SK-N-SH treated with all-trans-retinoic acid at 6 μM for 48 hours (cell line): ENCODE data around the gene GALNTL6.

Source experiments
- ATAC-seq: fragments of 200-7000 bp; cut with Tn5 transposase; 3 replicates; pipeline ENCODE4 v1.9.1; 2020; ENCODE audit warnings: mild to moderate bottlenecking, moderate library complexity
- BACH2 ChIP-seq: fragments of 250-450 bp; sonication (Bioruptor Pico); IDR thresholded peaks from 2 replicates; pipeline ENCODE4 v1.9.0; 2021; ENCODE audit warnings: mild to moderate bottlenecking, borderline replicate concordance
- CSDC2 ChIP-seq: fragments of 250-450 bp; sonication (Bioruptor Pico); IDR thresholded peaks from 2 replicates; pipeline ENCODE4 v1.5.0; 2020; ENCODE audit warnings: mild to moderate bottlenecking, moderate library complexity
- CSRNP3 ChIP-seq: fragments of 250-450 bp; sonication (Bioruptor Pico); IDR thresholded peaks from 2 replicates; pipeline ENCODE4 v1.5.1; 2021; ENCODE audit warnings: mild to moderate bottlenecking, moderate library complexity
- ESRRG ChIP-seq: fragments of 250-450 bp; sonication (Bioruptor Pico); IDR thresholded peaks from 2 replicates; pipeline ENCODE4 v1.6.1; 2021; ENCODE audit warnings: mild to moderate bottlenecking
- GLIS3 ChIP-seq: fragments of 250-450 bp; sonication (Bioruptor Pico); IDR thresholded peaks from 2 replicates; pipeline ENCODE4 v1.5.0; 2020; ENCODE audit warnings: mild to moderate bottlenecking, moderate library complexity
- ISL1 ChIP-seq: fragments of 250-450 bp; sonication (Bioruptor Pico); IDR thresholded peaks from 2 replicates; pipeline ENCODE4 v2.1.2; 2022; ENCODE audit warnings: mild to moderate bottlenecking, moderate library complexity
- OSR1 ChIP-seq: fragments of 250-450 bp; sonication (Bioruptor Pico); IDR thresholded peaks from 2 replicates; pipeline ENCODE4 v1.8.0; 2022; ENCODE audit warnings: moderate library complexity, mild to moderate bottlenecking, inconsistent platforms
- PPARA ChIP-seq: fragments of 250-450 bp; sonication (Bioruptor Pico); IDR thresholded peaks from 2 replicates; pipeline ENCODE4 v1.5.0; 2020; ENCODE audit warnings: mild to moderate bottlenecking, borderline replicate concordance
- RARB ChIP-seq: fragments of 250-450 bp; sonication (Bioruptor Pico); IDR thresholded peaks from 2 replicates; pipeline ENCODE4 v1.8.0; 2021; ENCODE audit warnings: mild to moderate bottlenecking, moderate library complexity
- SNAI2 ChIP-seq: fragments of 250-450 bp; sonication (Bioruptor Pico); IDR thresholded peaks from 2 replicates; pipeline ENCODE4 v1.5.0; 2020; ENCODE audit warnings: mild to moderate bottlenecking, moderate library complexity
- TCF4 ChIP-seq: fragments of 250-450 bp; sonication (Bioruptor Pico); IDR thresholded peaks from 2 replicates; pipeline ENCODE4 v1.8.0; 2021; ENCODE audit warnings: mild to moderate bottlenecking, moderate library complexity, borderline replicate concordance
- TOX ChIP-seq: fragments of 250-450 bp; sonication (Bioruptor Pico); IDR thresholded peaks from 2 replicates; pipeline ENCODE4 v1.8.0; 2021; ENCODE audit warnings: mild to moderate bottlenecking, moderate library complexity, borderline replicate concordance
- TSHZ2 ChIP-seq: fragments of 250-450 bp; sonication (Bioruptor Pico); IDR thresholded peaks from 2 replicates; pipeline ENCODE4 v1.5.0; 2020; ENCODE audit warnings: mild to moderate bottlenecking, moderate library complexity
- ZC3H10 ChIP-seq: fragments of 250-450 bp; sonication (Bioruptor Pico); IDR thresholded peaks from 2 replicates; pipeline ENCODE4 v1.5.1; 2021; ENCODE audit warnings: mild to moderate bottlenecking, moderate library complexity
- ZFP3 ChIP-seq: fragments of 250-450 bp; sonication (Bioruptor Pico); IDR thresholded peaks from 2 replicates; pipeline ENCODE4 v1.5.0; 2020; ENCODE audit warnings: mild to moderate bottlenecking, moderate library complexity
- ZFP30 ChIP-seq: fragments of 450-650 bp; formaldehyde crosslinking; IDR thresholded peaks from 2 replicates; pipeline ENCODE4 v1.5.0; 2022; ENCODE audit warnings: mild to moderate bottlenecking, moderate library complexity
- ZNF565 ChIP-seq: fragments of 450-650 bp; formaldehyde crosslinking; conservative IDR thresholded peaks from 2 replicates; pipeline ENCODE4 v1.5.0; 2020; ENCODE audit warnings: low read depth, mild to moderate bottlenecking, moderate library complexity
- ZNF70 ChIP-seq: fragments of 450-650 bp; formaldehyde crosslinking; IDR thresholded peaks from 2 replicates; pipeline ENCODE4 v1.5.0; 2020; ENCODE audit warnings: mild to moderate bottlenecking, moderate library complexity
- ZNF8 ChIP-seq: fragments of 450-650 bp; formaldehyde crosslinking; IDR thresholded peaks from 2 replicates; pipeline ENCODE4 v1.5.0; 2020; ENCODE audit warnings: mild to moderate bottlenecking, moderate library complexity
- TF ChIP-seq, protein P1 (sequence below): fragments of 250-450 bp; sonication (Bioruptor Pico); IDR thresholded peaks from 2 replicates; pipeline ENCODE4 v1.8.0; 2021; ENCODE audit warnings: low read depth, mild to moderate bottlenecking, moderate library complexity, borderline replicate concordance
- TF ChIP-seq, protein P2 (sequence below): fragments of 250-450 bp; sonication (Bioruptor Pico); IDR thresholded peaks from 2 replicates; pipeline ENCODE4 v1.8.0; 2020; ENCODE audit warnings: mild to moderate bottlenecking, moderate library complexity, borderline replicate concordance

GALNTL6 gene

DNA sequence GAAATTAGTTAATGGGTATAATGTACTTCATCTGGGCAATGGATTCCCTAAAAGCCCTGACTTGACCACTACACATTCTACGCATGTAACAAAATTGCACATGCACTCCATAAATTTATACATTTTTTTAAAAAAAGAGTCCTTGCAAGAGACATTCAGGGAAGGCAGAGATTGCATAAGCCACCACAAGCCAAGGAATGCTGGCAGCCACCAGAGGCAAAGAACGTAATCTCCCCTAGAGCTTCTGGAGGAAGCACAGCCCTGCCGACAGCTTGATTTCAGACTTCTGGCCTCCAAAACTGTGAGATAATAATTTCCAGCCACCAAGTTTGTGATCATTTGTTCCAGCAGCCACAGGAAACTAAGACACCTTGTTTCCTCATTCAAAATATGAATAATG, 1169.8 kb downstream of the GALNTL6 start:
- no peak for ATAC-seq

GRCh38 chr4:172983631-172984030, 1170.4 kb downstream of the GALNTL6 start:
- ATAC-seq, result no peak
- TF ChIP-seq SNAI2 (CRISPR knock-in tag), result no peak

More for the DNA sequence above, 1169.8 kb downstream of the GALNTL6 start:
- TF ChIP-seq TOX (CRISPR knock-in tag) (no peak), TSHZ2 (CRISPR knock-in tag) (no peak), ESRRG (CRISPR knock-in tag) (no peak), CSRNP3 (no peak), RARB (CRISPR knock-in tag) (no peak), ISL1 (CRISPR knock-in tag) (no peak), CSDC2 (no peak), GLIS3 (CRISPR knock-in tag) (no peak), ZFP3 (CRISPR knock-in tag) (no peak), BACH2 (CRISPR knock-in tag) (no peak), ZNF8 (CRISPR knock-in tag) (no peak), SNAI2 (CRISPR knock-in tag) (no peak), OSR1 (CRISPR knock-in tag) (no peak), ZNF70 (no peak), PPARA (no peak), ZFP30 (CRISPR knock-in tag) (no peak), ZC3H10 (CRISPR knock-in tag) (no peak), ZNF565 (CRISPR knock-in tag) (no peak)
- TF ChIP-seq, protein P1, sequence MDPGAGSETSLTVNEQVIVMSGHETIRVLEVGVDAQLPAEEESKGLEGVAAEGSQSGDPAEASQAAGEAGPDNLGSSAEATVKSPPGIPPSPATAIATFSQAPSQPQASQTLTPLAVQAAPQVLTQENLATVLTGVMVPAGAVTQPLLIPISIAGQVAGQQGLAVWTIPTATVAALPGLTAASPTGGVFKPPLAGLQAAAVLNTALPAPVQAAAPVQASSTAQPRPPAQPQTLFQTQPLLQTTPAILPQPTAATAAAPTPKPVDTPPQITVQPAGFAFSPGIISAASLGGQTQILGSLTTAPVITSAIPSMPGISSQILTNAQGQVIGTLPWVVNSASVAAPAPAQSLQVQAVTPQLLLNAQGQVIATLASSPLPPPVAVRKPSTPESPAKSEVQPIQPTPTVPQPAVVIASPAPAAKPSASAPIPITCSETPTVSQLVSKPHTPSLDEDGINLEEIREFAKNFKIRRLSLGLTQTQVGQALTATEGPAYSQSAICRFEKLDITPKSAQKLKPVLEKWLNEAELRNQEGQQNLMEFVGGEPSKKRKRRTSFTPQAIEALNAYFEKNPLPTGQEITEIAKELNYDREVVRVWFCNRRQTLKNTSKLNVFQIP (CRISPR knock-in tag), result no peak
- TF ChIP-seq, all 23 proteins: peak for 0

DNA sequence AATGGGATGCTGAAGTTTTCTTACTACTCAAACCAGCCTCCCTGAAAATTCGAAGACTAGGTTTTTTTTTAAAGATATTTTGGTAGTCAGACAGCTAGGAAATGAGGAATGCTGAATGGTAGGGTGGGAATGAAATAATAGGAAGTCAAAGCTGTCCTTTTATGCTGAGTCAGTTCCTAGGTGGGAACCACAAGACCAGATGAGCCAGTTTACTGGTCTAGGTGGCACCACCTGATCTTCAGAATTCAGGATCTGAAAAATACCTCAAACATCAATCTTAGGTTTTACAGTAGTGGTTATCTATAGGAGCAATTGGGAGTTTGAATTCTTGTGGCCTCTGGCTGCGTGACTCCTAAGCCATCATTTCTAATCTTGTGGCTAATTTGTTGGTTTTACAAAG, 1172.3 kb downstream of the GALNTL6 start:
- ATAC-seq, result no peak
- TF ChIP-seq PPARA (no peak), ISL1 (CRISPR knock-in tag) (no peak), ZNF8 (CRISPR knock-in tag) (no peak), CSRNP3 (no peak), ZNF565 (CRISPR knock-in tag) (no peak), TCF4 (no peak), TOX (CRISPR knock-in tag) (no peak)

DNA sequence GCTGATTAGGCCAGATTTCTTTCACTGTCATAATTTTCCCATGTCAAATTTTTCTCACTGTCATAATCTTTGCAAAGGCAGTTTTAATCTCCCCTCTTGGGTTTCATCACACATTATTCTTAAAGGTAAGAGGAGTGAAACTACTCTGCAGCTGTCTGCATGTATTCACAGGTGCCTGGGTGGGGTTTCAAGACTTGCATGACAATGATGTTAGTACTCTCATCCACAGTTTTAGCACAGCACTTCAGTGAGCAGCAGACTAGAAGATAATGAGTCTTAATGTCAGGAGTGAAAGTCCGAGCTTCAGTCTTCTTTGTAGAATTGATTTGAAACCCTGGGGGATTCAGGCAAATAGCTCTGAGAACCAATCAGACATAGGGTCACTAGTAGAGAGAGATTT, 1172.9 kb downstream of the GALNTL6 start:
- no peak for TF ChIP-seq TCF4
- TF ChIP-seq ZC3H10 (CRISPR knock-in tag), result no peak
- TF ChIP-seq, protein P2, sequence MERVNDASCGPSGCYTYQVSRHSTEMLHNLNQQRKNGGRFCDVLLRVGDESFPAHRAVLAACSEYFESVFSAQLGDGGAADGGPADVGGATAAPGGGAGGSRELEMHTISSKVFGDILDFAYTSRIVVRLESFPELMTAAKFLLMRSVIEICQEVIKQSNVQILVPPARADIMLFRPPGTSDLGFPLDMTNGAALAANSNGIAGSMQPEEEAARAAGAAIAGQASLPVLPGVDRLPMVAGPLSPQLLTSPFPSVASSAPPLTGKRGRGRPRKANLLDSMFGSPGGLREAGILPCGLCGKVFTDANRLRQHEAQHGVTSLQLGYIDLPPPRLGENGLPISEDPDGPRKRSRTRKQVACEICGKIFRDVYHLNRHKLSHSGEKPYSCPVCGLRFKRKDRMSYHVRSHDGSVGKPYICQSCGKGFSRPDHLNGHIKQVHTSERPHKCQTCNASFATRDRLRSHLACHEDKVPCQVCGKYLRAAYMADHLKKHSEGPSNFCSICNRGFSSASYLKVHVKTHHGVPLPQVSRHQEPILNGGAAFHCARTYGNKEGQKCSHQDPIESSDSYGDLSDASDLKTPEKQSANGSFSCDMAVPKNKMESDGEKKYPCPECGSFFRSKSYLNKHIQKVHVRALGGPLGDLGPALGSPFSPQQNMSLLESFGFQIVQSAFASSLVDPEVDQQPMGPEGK (CRISPR knock-in tag), result no peak
- no peak for TF ChIP-seq CSRNP3
- no peak for TF ChIP-seq TSHZ2 (CRISPR knock-in tag)
- TF ChIP-seq ESRRG (CRISPR knock-in tag), result no peak
- TF ChIP-seq, all 23 proteins: peak for 0
- no peak for ATAC-seq
